ENCODE data around the gene CRIP1.

DNA sequence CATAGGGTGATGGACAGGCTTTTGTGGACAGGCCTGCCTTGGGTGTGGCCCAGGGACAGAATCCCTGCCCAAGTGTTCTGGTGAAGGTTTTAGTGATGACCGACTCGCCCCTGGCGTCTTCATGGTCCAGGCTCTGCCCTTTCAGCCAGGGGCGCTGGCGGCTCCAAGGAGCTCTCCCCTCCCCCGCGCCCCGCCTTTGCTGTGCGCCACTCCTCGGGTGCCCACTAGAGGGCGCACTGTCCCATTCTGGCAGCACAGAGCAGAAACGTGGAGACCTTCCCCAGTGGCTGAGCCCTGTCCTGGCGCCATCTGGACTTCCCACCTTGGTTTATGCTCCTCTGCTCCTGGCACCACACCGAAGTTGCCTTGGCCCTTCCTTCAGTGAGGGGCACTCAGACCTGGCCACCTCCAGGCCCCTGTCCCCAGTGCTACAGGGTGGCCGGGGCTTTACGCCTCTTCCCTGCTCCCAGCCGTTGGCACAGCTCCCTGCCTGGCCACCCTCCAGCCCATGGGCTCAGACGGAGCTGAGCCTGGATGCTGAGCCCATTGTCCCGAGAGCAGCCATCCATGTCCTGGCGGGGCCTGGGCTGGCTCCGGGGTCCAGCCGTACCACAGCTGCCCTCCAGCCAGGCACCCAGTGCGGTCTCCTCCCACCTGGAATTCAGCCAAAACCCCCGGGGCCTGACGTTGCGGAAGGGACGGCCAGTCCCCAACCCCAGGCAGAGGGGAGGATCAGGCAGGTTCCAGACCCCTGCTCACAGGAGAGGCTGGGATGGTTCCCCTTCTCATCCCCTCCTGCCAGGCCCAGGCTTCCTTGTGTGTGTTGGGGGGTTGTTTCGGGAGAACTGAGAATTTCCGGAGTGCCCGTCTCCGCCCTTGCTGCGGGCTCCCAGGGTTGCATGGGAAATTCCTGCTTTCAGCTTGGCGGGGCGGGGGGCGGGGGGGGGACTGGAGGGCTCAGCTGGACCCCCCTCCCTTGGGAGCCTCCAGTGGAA, 5.6 kb upstream of the CRIP1 start:
- TF ChIP-seq FOXM1 (IDR thresholded peaks at IDR 0.05; ENCODE audit: borderline replicate concordance, low read depth) (peak; percentile 91), TEAD4 (IDR thresholded peaks at IDR 0.05) (peak; percentile 75), CREB1 (IDR thresholded peaks at IDR 0.05; ENCODE audit: low read depth) (0 out of 2 replicates have a peak, but pooled peaks have one; percentile 35), RAD21 (IDR thresholded peaks at IDR 0.05; ENCODE audit: low read depth) (peak; percentile 72), YY1 (IDR thresholded peaks at IDR 0.05; ENCODE audit: low read depth) (0 out of 2 replicates have a peak, but pooled peaks have one; percentile 49), REST (IDR thresholded peaks at IDR 0.05; ENCODE audit: low read depth) (no peak), EP300 (IDR thresholded peaks at IDR 0.05; ENCODE audit: borderline replicate concordance) (peak; percentile 96), USF1 (IDR thresholded peaks at IDR 0.05) (0 out of 2 replicates have a peak, but pooled peaks have one; percentile 7), EGR1 (IDR thresholded peaks at IDR 0.05) (peak; percentile 19; the same call in 1 of the 2 replicates), CEBPB (IDR thresholded peaks at IDR 0.05) (no peak), MAX (IDR thresholded peaks at IDR 0.05) (peak; percentile 73), NFIC (IDR thresholded peaks at IDR 0.05) (peak; percentile 100), ZBTB7A (IDR thresholded peaks at IDR 0.05; ENCODE audit: low read depth) (0 out of 2 replicates have a peak, but pooled peaks have one; percentile 78)

All from Ishikawa (cell line).